K562 (cell line): ENCODE results near the gene OLAH.

Experiments used
- BCOR ChIP-seq: fragments of 450-650 bp; IDR thresholded peaks from 2 replicates; pipeline ENCODE4 v1.6.1; 2016
- KLF13 ChIP-seq: fragments of 450-650 bp; IDR thresholded peaks from 2 replicates; pipeline ENCODE4 v1.6.1; 2016; ENCODE audit warnings: missing genetic modification characterization, low read depth, mild to moderate bottlenecking, missing compliant biosample characterization, moderate library complexity, borderline replicate concordance
- ZNF324 ChIP-seq: fragments of 250-450 bp; sonication (Bioruptor Pico); IDR thresholded peaks from 2 replicates; pipeline ENCODE4 v1.4.0; 2020; ENCODE audit warnings: mild to moderate bottlenecking

- TF ChIP-seq KLF13 (no peak), ZNF324 (CRISPR knock-in tag) (no peak), BCOR (no peak)
Measured at GRCh38 chr10:15120523-15120922, 76.8 kb downstream of the OLAH start.
